ENCODE data around the gene RGR.

DNA sequence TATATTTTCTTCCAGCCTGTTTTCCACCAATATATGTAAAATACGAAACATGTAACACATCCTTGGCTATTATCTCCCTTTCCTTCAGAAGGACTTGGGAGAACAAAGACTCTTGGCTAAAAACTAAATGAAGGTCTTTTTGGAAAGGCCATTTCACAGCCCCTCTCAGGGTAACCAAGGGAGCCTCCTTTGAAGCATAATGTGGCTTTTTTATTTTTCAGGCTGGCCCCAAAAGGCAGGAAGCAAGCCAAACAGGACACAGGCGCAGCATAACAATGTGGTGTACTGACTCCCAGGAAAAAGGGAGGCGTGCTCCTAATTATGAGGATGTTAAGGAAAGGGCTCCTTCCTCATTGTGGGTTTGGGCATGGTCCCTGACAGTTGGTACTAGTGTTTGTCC lies 53.2 kb downstream of the RGR start:
- TF ChIP-seq POLR2AphosphoS5 (IDR thresholded peaks at IDR 0.05; ENCODE audit: low read depth) (no peak), EZH2 (IDR thresholded peaks at IDR 0.05; ENCODE audit: low read depth, unreplicated experiment) (no peak), EZH2phosphoT487 (IDR thresholded peaks at IDR 0.05; ENCODE audit: unreplicated experiment) (no peak), JUNB (IDR thresholded peaks at IDR 0.05; ENCODE audit: unreplicated experiment) (no peak), NANOG (IDR thresholded peaks at IDR 0.05; ENCODE audit: borderline replicate concordance) (no peak)
- TF ChIP-seq, protein P1, sequence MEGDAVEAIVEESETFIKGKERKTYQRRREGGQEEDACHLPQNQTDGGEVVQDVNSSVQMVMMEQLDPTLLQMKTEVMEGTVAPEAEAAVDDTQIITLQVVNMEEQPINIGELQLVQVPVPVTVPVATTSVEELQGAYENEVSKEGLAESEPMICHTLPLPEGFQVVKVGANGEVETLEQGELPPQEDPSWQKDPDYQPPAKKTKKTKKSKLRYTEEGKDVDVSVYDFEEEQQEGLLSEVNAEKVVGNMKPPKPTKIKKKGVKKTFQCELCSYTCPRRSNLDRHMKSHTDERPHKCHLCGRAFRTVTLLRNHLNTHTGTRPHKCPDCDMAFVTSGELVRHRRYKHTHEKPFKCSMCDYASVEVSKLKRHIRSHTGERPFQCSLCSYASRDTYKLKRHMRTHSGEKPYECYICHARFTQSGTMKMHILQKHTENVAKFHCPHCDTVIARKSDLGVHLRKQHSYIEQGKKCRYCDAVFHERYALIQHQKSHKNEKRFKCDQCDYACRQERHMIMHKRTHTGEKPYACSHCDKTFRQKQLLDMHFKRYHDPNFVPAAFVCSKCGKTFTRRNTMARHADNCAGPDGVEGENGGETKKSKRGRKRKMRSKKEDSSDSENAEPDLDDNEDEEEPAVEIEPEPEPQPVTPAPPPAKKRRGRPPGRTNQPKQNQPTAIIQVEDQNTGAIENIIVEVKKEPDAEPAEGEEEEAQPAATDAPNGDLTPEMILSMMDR (conservative IDR thresholded peaks at IDR 0.05; ENCODE audit: low read depth in 2 of 2) = no peak
- TF ChIP-seq, protein P2, sequence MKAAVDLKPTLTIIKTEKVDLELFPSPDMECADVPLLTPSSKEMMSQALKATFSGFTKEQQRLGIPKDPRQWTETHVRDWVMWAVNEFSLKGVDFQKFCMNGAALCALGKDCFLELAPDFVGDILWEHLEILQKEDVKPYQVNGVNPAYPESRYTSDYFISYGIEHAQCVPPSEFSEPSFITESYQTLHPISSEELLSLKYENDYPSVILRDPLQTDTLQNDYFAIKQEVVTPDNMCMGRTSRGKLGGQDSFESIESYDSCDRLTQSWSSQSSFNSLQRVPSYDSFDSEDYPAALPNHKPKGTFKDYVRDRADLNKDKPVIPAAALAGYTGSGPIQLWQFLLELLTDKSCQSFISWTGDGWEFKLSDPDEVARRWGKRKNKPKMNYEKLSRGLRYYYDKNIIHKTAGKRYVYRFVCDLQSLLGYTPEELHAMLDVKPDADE (IDR thresholded peaks at IDR 0.05) = no peak
